HL-60 (cell line): Measurements from ENCODE around the gene ASPSCR1.

ENCODE experiments used
- CTCF ChIP-seq: IDR thresholded peaks from one replicate; pipeline ENCODE4 v1.5.1; 2011; ENCODE audit warnings: low read length, control low read depth, inconsistent platforms; ENCODE audit not compliant: insufficient read depth
- REST ChIP-seq: IDR thresholded peaks from 2 replicates; pipeline ENCODE4 v1.6.1; 2012; ENCODE audit warnings: low read depth; ENCODE audit not compliant: insufficient replicate concordance

GRCh38 chr17:82049521-82049971 is 72.1 kb downstream of the ASPSCR1 start:
- TF ChIP-seq CTCF (no peak), REST (no peak)
